ENCODE data around the gene TXK.

The TXK gene

DNA sequence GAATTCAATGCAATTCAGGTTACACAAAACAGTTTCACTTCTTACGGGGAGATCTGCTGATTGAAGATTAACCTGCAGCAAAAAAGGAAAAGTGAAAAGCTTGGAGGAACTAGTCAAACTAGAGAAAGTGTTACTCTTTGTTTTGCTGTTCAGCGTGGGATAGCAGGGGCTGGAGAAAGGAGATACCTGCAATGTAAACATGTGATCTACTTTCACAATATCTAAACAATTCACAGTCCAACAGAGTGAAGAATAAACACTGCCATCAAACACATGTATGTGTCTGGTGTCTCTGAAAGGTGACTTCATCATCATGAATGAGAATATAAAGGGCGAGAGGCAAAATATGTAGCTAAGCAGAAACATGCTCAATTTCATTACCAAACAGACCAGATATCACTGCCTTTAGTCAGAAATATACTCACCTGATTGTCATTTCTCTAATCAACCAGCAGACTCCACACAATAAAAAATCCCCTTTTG lies 91.0 kb downstream of the TXK start:
- H3K9me3 Mint-ChIP-seq = no peaks in the 10 kb centered on the region
- peaks cover 2% of the 10 kb centered on the region for H3K36me3 Mint-ChIP-seq (ENCODE audit: low read depth)
- H3K27ac Mint-ChIP-seq = no peak overlapping the region
- peaks cover 83% of the 10 kb centered on the region for H3K4me1 Mint-ChIP-seq (ENCODE audit: low read depth)
- DNase-seq = no peak
- H3K27me3 Mint-ChIP-seq = peaks cover under 1% of the 10 kb centered on the region
- no peak overlapping the region for H3K4me3 Mint-ChIP-seq

DNA sequence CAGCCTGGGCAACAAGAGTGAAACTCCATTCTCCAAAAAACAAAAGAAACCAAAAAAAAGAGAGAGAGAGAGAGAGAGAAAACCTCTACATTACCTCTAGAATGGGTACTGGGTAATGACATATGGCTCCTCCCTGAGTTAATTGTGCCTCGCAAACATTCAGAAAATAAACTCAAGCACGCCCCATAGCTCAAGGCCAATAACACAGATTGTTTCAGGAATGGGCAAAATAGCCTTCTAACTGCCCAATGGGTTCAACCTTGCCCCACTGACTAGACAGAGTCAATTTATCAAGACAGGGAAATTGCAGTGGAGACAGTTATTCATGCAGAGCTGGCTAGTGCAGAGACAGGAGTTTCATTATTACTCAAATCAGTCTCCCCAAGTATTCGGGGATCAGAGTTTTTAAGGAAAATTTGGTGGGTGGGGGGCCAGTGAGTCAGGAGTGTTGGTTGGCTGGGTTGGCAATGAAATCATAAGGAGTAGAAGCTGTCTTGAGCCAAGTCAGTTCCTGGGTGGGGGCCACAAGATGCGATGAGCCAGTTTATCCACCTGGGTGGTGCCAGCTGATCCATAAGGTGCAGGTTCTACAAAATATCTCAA lies 92.4 kb downstream of the TXK start:
- peaks cover 2% of the 10 kb centered on the region for H3K9me3 Mint-ChIP-seq
- peaks cover 9% of the 10 kb centered on the region for H3K36me3 Mint-ChIP-seq (ENCODE audit: low read depth)
- H3K27ac Mint-ChIP-seq = peak overlapping the region; percentile 81
- peaks cover 75% of the 10 kb centered on the region for H3K4me1 Mint-ChIP-seq (ENCODE audit: low read depth)
- no peaks in the 10 kb centered on the region for H3K27me3 Mint-ChIP-seq
- no peak for DNase-seq
- no peak overlapping the region for H3K4me3 Mint-ChIP-seq

DNA sequence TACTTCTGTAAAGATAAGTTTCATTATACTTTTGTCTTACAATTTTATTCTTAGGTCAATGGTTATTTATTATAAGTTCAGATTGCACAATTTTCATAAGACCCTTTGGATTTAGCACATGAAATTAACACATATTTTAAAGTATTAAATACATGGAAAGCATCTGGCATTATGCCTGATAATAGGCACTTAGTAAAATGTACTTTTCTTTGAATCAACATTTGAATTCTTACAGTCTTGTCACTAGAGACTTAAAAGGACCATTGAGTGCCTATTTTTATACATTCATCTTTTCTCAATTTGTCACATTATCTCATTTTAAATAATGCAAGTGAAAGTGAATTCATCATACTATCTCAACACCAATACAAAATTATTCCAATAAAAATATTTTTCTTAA lies 94.5 kb downstream of the TXK start:
- no peak for DNase-seq
- peaks cover 77% of the 10 kb centered on the region for H3K4me1 Mint-ChIP-seq (ENCODE audit: low read depth)
- H3K36me3 Mint-ChIP-seq (ENCODE audit: low read depth) = peaks cover 19% of the 10 kb centered on the region
- no peak overlapping the region for H3K27ac Mint-ChIP-seq
- H3K9me3 Mint-ChIP-seq = peaks cover 4% of the 10 kb centered on the region
- H3K4me3 Mint-ChIP-seq = no peak overlapping the region
- H3K27me3 Mint-ChIP-seq = no peaks in the 10 kb centered on the region

DNA sequence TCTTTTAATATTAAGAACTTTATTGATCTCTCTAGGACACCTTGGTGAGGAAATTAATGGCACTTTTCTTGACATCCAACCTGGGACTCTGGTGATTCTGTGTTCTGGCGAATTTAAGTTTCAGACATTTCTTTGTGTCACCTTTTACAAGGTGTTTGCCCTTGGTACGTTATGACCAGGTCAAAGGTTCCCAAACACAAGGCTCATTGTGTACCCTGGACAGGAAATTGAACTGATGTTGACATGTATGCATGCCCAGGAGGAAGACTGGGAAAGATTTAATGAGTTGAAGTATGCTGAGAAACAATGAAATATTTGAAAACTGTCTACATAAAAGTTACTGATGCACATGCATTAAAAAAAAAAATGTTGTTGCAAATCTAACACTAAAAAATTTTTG lies 95.4 kb downstream of the TXK start:
- peaks cover 4% of the 10 kb centered on the region for H3K9me3 Mint-ChIP-seq
- no peak for DNase-seq
- H3K27me3 Mint-ChIP-seq = no peaks in the 10 kb centered on the region
- H3K36me3 Mint-ChIP-seq (ENCODE audit: low read depth) = peaks cover 23% of the 10 kb centered on the region
- no peak overlapping the region for H3K4me3 Mint-ChIP-seq
- no peak overlapping the region for H3K27ac Mint-ChIP-seq
- H3K4me1 Mint-ChIP-seq (ENCODE audit: low read depth) = peaks cover 77% of the 10 kb centered on the region

DNA sequence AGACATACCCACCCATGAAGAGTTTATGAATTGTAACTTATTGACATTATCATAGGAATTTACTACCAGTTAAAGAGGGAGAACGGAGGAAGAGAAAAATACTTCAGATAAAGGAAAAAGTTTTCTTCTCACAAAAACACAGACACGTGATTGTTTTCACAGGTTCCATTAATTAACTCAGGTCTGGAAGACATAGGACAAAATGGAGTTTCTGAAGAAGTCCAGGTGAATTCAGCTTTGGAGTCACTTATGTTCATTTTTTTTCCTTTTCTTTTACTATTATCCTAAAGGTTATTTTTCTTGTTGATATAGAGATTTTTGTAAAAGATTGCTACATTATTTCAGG lies 97.0 kb downstream of the TXK start:
- H3K27me3 Mint-ChIP-seq = no peaks in the 10 kb centered on the region
- peaks cover 23% of the 10 kb centered on the region for H3K36me3 Mint-ChIP-seq (ENCODE audit: low read depth)
- no peak for DNase-seq
- no peak overlapping the region for H3K4me3 Mint-ChIP-seq
- H3K27ac Mint-ChIP-seq = peak overlapping the region; percentile 95
- peaks cover 4% of the 10 kb centered on the region for H3K9me3 Mint-ChIP-seq
- H3K4me1 Mint-ChIP-seq (ENCODE audit: low read depth) = peaks cover 77% of the 10 kb centered on the region

DNA sequence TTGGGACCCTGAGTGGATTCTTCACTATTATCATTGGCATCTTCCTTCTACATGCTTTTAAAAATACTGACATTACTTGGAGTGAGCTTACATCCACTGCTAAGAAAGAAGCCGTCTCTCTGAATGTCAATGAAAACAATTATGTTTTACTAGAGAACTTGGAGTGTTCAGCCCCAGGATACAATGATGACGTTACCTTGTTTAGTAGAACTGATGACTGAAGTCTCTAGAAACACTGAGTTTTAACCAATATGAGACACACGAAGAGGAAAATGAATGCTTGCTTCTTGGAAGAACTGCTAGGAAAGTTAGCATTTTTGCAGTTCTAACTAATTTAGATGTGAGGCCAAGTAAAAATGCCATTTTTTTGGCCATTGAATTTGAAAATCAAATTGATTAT lies 98.1 kb downstream of the TXK start:
- peaks cover 23% of the 10 kb centered on the region for H3K36me3 Mint-ChIP-seq (ENCODE audit: low read depth)
- H3K4me3 Mint-ChIP-seq = peak overlapping the region; percentile 30
- DNase-seq = no peak
- H3K27me3 Mint-ChIP-seq = peaks cover 3% of the 10 kb centered on the region
- H3K27ac Mint-ChIP-seq = peak overlapping the region; percentile 95
- peaks cover 68% of the 10 kb centered on the region for H3K4me1 Mint-ChIP-seq (ENCODE audit: low read depth)
- peaks cover 4% of the 10 kb centered on the region for H3K9me3 Mint-ChIP-seq

DNA sequence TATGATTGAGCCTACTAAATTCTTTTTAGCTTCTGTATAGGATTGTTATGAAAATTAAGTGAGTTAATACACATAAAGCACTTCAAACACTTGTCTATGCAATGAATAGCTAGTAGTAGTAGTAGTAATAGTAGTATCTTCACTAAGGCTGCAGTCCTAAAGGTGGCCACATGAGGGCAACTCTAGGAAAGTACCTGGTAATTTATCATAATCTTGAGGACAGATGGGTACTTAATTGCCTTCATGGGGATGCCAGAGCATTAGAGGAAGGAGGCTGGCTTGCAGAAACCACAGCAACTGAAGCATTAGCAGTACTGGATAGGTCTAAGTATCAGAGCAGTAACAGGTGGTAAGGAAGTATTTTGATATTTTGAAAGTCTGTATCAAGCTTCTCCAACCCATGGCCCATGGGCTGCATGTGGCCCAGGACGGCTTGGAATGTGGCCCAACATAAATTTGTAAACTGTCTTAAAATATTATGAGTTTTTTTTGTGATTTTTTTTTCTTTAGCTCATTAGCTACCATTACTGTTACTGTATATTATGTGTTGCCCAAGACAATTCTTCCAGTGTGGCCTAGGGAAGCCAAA lies 100.1 kb downstream of the TXK start:
- peak; percentile 65 for DNase-seq
- Mint-ChIP-seq H3K4me1 (ENCODE audit: low read depth) (peaks cover 73% of the 10 kb centered on the region), H3K9me3 (peaks cover 4% of the 10 kb centered on the region)

DNA sequence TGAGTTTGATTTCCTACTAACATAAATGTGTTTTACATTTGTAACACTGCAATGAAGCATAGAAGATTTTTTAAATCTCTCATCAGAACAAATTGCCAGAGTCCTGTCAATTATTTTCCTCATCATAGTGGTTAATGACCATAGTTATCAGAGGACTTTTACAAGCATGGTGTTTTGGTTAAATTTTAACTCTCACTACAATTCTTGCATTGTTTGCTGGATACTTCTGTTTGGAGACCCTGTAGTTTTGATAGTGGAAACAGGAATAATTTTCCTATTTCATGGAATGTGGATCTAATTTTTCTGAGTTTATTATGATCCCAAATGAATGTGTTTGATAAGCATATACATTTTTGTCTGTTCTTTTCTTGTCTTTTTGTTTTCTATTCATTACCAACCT lies 100.6 kb downstream of the TXK start:
- no peak overlapping the region for H3K4me3 Mint-ChIP-seq
- peaks cover 25% of the 10 kb centered on the region for H3K36me3 Mint-ChIP-seq (ENCODE audit: low read depth)
- peaks cover 4% of the 10 kb centered on the region for H3K9me3 Mint-ChIP-seq
- H3K4me1 Mint-ChIP-seq (ENCODE audit: low read depth) = peaks cover 75% of the 10 kb centered on the region
- H3K27ac Mint-ChIP-seq = no peak overlapping the region
- H3K27me3 Mint-ChIP-seq = peaks cover 3% of the 10 kb centered on the region
- no peak for DNase-seq

More for the DNA sequence above, 100.1 kb downstream of the TXK start:
- Mint-ChIP-seq H3K27ac (peak overlapping the region; percentile 80), H3K27me3 (peaks cover 3% of the 10 kb centered on the region), H3K36me3 (ENCODE audit: low read depth) (peaks cover 23% of the 10 kb centered on the region), H3K4me3 (no peak overlapping the region)

DNA sequence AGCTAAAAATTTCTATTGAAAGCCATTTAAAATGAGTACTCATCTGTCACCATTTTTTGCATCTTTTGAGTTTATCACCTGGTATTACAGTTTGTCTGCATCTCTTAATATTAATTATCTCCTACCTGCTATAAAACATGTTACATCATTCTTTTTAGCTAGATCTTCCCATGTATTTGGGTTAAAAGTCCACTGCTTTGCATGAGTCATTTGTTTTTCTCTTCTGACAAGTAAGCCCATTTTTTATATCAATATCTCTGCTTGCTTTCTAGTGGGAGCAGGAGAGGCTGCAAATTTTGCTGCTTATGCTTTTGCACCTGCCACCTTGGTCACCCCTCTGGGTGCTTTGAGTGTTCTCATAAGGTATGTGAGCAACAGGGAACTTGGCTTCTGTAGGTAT lies 101.3 kb downstream of the TXK start:
- Mint-ChIP-seq H3K4me1 (ENCODE audit: low read depth) (peaks cover 77% of the 10 kb centered on the region), H3K27ac (no peak overlapping the region)

DNA sequence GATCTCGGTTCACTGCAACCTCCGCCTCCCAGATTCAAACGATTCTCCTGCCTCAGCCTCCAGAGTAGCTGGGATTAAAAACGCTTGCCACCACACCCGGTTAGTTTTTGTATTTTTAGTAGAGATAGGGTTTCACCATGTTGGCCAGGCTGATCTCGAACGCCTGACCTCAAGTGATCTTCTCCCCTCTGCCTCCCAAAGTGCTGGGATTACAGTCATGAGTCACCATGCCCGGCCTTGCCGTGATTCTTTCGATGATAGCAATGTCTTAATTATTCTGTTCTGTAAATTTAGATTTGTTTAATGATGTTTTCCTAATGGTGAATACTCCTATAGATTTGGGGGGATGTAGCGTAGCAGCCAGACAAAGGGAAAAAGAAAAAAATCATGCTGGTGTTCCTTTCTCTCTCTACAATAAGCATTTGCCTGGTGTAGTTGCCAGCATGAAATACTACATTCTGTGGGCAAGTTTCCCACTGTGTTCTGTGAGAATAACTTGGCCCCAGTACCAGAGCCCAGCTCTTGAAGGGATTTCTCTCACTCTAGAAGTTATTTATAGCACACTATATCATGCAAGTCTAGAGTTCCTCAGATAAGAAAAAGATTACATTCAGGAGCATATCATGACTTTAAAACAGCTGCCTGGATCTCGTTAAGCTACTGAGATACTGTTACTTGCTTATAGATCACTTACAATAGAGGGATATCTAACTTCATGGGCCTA lies 102.1 kb downstream of the TXK start:
- Mint-ChIP-seq H3K27me3 (peaks cover 3% of the 10 kb centered on the region), H3K9me3 (peaks cover 2% of the 10 kb centered on the region), H3K4me3 (no peak overlapping the region), H3K36me3 (ENCODE audit: low read depth) (peaks cover 26% of the 10 kb centered on the region), H3K4me1 (ENCODE audit: low read depth) (peaks cover 81% of the 10 kb centered on the region), H3K27ac (no peak overlapping the region)
- no peak for DNase-seq

More for the DNA sequence above, 101.3 kb downstream of the TXK start:
- Mint-ChIP-seq H3K9me3 (peaks cover 4% of the 10 kb centered on the region), H3K4me3 (no peak overlapping the region), H3K27me3 (peaks cover 3% of the 10 kb centered on the region), H3K36me3 (ENCODE audit: low read depth) (peaks cover 29% of the 10 kb centered on the region)
- DNase-seq = no peak

DNA sequence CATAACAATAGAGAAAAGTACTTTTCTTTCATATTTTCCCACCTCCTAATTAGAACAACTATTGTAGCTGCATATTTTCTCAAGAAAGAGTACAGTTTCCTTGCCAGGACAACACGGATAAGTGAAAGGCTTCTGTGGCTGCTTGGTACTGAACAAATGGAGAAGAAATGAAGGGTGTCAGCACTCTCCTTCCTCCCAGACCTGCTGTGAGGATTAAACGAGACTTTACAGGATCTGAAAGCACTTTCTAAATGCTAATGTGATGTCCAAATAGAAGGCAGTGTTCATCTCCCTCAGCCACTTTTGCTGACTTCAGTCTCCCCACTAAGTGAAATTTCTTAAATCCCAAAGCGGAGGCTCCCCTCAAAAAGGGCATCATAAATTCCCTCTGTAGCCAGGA lies 103.6 kb downstream of the TXK start:
- Mint-ChIP-seq H3K27ac (no peak overlapping the region), H3K9me3 (no peaks in the 10 kb centered on the region), H3K4me1 (ENCODE audit: low read depth) (peaks cover 69% of the 10 kb centered on the region), H3K4me3 (no peak overlapping the region), H3K27me3 (peaks cover 3% of the 10 kb centered on the region), H3K36me3 (ENCODE audit: low read depth) (peaks cover 24% of the 10 kb centered on the region)
- no peak for DNase-seq

DNA sequence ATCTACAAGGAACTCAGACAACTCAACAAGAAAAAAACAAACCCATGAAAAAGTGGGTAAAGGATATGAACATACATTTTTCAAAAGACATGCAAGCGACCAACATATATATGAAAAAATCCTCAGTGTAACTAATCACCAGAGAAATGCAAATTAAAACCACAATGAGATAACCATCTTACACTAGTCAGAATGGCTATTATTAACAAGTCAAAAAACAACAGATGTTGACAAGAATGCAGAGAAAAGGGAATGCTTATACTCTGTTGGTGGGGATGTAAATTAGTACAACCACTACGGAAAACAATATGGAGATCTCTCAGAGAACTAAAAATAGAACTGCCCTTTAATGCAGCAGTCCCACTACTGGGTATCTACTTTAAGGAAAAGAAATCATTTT lies 105.4 kb downstream of the TXK start:
- no peak overlapping the region for H3K27ac Mint-ChIP-seq
- no peak for DNase-seq
- no peak overlapping the region for H3K4me3 Mint-ChIP-seq
- H3K27me3 Mint-ChIP-seq = peaks cover 10% of the 10 kb centered on the region
- no peaks in the 10 kb centered on the region for H3K9me3 Mint-ChIP-seq
- H3K4me1 Mint-ChIP-seq (ENCODE audit: low read depth) = peaks cover 54% of the 10 kb centered on the region
- H3K36me3 Mint-ChIP-seq (ENCODE audit: low read depth) = peaks cover 22% of the 10 kb centered on the region

DNA sequence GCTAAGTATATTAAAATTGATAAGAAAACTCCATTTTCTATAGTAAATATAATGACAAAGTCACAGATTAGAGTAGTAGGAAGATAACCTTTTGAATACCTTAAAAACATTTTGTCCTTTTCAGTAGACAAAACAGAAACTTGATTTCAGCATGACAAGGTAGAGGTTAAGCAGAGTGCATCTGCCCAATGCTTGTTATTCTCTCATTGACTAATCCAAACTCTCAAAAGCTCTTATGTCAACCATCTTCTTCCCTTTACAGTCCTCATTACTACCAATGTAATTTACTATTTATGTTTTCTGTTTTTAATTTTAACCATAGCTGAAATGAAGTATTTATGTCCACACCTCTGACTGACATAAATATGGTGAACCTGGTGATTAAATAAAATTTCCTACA lies 106.4 kb downstream of the TXK start:
- no peak overlapping the region for H3K27ac Mint-ChIP-seq
- DNase-seq = no peak
- peaks cover 22% of the 10 kb centered on the region for H3K36me3 Mint-ChIP-seq (ENCODE audit: low read depth)
- peaks cover 47% of the 10 kb centered on the region for H3K4me1 Mint-ChIP-seq (ENCODE audit: low read depth)
- no peak overlapping the region for H3K4me3 Mint-ChIP-seq
- peaks cover 10% of the 10 kb centered on the region for H3K27me3 Mint-ChIP-seq
- H3K9me3 Mint-ChIP-seq = no peaks in the 10 kb centered on the region

DNA sequence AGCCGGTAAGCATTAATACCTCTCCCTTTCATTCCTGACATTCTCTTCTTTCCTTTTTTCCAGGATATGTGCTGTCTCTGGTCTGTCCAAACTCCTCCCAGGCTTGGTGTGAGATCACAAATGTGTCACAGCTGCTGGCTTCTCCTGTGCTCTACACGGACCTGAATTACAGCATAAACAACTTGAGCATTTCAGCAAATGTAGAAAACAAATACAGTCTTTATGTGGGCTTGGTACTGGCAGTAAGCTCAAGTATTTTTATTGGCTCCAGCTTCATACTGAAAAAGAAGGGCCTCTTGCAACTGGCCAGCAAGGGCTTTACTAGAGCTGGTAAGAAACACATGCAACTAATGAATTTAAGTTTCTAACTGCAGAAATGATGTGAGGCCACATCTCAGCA lies 109.0 kb downstream of the TXK start:
- Mint-ChIP-seq H3K27ac (no peak overlapping the region), H3K36me3 (ENCODE audit: low read depth) (peaks cover 25% of the 10 kb centered on the region), H3K9me3 (peaks cover 2% of the 10 kb centered on the region), H3K4me1 (ENCODE audit: low read depth) (peaks cover 56% of the 10 kb centered on the region), H3K27me3 (peaks cover 7% of the 10 kb centered on the region), H3K4me3 (no peak overlapping the region)
- no peak for DNase-seq

DNA sequence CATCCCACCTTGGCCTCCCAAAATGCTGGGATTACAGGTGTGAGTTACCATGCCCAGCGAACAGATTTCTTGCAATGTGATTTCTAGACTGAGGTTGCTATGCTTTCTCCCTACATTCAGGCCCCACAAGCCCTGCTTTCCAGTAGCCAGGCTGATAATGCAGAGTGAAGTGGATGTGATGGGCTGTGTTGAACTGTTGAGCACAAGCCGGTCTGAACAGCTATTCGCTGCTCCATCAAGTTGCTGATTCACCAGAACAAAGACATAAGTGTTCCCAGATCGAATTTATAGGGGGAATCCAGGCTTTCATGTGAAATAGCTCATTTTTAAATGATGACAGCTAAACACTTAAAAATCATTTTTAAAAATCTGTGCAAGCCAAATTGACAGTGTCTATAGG lies 109.5 kb downstream of the TXK start:
- Mint-ChIP-seq H3K9me3 (peaks cover 2% of the 10 kb centered on the region), H3K36me3 (ENCODE audit: low read depth) (peaks cover 25% of the 10 kb centered on the region), H3K27me3 (peaks cover 7% of the 10 kb centered on the region), H3K4me3 (no peak overlapping the region), H3K4me1 (ENCODE audit: low read depth) (peaks cover 59% of the 10 kb centered on the region), H3K27ac (no peak overlapping the region)
- no peak for DNase-seq

Measured in activated T-cell treated with anti-CD3 and anti-CD28 coated beads, Interleukin-2, amount 50 U/mL, for 24 hours (primary cell).